ENCODE data around the gene FAM174C.

FAM174C gene

DNA sequence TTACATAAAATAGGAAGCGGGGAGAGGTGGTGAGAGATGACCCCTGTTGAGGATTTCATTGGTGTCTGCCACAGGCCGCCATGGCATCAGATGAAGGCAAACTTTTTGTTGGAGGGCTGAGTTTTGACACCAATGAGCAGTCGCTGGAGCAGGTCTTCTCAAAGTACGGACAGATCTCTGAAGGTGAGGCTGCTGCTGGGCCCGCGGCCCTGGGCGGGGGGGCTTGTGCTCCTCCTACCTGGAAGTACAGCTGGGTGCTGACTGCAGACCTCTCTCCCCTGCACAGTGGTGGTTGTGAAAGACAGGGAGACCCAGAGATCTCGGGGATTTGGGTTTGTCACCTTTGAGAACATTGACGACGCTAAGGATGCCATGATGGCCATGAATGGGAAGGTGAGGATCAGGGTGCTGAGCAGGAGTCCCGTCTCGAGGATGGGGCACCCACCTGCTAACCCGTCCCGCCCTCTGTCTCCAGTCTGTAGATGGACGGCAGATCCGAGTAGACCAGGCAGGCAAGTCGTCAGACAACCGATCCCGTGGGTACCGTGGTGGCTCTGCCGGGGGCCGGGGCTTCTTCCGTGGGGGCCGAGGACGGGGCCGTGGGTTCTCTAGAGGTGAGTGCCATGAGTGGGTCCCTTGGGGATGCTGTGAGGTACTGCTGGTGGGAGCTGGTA, 4.3 kb upstream of the FAM174C start:
- no peak for DNase-seq (ENCODE audit: low spot score)
- TF ChIP-seq, protein P1, sequence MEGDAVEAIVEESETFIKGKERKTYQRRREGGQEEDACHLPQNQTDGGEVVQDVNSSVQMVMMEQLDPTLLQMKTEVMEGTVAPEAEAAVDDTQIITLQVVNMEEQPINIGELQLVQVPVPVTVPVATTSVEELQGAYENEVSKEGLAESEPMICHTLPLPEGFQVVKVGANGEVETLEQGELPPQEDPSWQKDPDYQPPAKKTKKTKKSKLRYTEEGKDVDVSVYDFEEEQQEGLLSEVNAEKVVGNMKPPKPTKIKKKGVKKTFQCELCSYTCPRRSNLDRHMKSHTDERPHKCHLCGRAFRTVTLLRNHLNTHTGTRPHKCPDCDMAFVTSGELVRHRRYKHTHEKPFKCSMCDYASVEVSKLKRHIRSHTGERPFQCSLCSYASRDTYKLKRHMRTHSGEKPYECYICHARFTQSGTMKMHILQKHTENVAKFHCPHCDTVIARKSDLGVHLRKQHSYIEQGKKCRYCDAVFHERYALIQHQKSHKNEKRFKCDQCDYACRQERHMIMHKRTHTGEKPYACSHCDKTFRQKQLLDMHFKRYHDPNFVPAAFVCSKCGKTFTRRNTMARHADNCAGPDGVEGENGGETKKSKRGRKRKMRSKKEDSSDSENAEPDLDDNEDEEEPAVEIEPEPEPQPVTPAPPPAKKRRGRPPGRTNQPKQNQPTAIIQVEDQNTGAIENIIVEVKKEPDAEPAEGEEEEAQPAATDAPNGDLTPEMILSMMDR (IDR thresholded peaks at IDR 0.05; ENCODE audit: borderline replicate concordance, control extremely low read depth, extremely low read depth, insufficient read depth, missing control alignments) = no peak
- in situ Hi-C loops (cut with MboI; ENCODE audit: low sequenced_read_pairs, unreplicated experiment) = no loop called here

DNA sequence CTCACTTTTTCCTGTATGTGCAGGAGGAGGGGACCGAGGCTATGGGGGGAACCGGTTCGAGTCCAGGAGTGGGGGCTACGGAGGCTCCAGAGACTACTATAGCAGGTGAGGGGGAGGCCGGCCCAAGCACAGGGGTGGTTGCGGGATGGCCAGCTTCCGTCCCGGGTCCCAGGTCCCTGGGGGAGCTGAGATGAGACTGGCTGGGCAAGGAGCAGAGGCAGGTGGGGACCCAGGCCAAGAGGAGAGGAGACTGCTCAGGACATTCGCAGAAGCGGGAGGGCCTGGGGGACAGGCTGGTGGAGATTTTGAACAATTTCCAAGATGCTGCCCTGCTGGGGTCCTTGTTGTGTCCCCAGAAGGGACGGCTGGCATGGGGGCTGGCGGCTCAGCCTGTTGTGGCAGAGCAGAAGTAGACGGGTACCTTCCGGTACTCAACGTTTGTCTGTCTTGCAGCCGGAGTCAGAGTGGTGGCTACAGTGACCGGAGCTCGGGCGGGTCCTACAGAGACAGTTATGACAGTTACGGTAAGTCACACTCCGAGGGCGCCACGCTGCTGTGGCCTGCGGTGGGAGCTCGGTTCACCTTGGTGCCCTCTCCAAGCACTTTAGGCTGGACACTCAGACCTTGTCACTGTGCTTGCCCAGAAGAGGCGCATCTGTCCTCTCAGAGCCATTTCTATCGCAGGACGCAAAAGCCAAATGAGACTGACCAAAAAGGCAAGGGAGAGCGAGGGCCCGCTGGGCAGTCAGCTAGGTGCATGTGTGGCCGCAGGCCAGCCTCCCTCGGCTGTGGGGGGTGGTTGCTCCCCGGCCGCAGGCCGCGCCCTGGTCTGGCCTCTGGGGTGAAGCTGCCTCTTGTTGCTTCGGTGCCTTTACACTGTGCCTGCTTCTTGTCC, 3.6 kb upstream of the FAM174C start:
- in situ Hi-C loops (cut with MboI; ENCODE audit: low sequenced_read_pairs, unreplicated experiment) = no loop called here
- TF ChIP-seq, protein P1 (IDR thresholded peaks at IDR 0.05; ENCODE audit: borderline replicate concordance, control extremely low read depth, extremely low read depth, insufficient read depth, missing control alignments) = no peak
- DNase-seq (ENCODE audit: low spot score) = no peak

DNA sequence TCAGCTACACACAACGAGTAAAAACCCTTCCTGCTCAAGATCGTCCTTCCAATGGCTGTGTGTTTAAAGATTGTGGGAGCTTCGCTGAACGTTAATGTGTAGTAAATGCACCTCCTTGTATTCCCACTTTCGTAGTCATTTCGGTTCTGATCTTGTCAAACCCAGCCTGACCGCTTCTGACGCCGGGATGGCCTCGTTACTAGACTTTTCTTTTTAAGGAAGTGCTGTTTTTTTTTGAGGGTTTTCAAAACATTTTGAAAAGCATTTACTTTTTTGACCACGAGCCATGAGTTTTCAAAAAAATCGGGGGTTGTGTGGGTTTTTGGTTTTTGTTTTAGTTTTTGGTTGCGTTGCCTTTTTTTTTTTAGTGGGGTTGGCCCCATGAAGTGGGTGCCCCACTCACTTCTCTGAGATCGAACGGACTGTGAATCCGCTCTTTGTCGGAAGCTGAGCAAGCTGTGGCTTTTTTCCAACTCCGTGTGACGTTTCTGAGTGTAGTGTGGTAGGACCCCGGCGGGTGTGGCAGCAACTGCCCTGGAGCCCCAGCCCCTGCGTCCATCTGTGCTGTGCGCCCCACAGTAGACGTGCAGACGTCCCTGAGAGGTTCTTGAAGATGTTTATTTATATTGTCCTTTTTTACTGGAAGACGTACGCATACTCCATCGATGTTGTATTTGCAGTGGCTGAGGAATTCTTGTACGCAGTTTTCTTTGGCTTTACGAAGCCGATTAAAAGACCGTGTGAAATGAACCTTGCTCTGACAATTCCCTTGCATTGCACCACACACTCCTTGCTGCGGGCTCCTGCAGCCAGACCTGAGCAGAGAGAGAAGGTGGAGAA, 2.7 kb upstream of the FAM174C start:
- TF ChIP-seq, protein P1 (IDR thresholded peaks at IDR 0.05; ENCODE audit: borderline replicate concordance, control extremely low read depth, extremely low read depth, insufficient read depth, missing control alignments) = no peak
- no peak for DNase-seq (ENCODE audit: low spot score)

DNA sequence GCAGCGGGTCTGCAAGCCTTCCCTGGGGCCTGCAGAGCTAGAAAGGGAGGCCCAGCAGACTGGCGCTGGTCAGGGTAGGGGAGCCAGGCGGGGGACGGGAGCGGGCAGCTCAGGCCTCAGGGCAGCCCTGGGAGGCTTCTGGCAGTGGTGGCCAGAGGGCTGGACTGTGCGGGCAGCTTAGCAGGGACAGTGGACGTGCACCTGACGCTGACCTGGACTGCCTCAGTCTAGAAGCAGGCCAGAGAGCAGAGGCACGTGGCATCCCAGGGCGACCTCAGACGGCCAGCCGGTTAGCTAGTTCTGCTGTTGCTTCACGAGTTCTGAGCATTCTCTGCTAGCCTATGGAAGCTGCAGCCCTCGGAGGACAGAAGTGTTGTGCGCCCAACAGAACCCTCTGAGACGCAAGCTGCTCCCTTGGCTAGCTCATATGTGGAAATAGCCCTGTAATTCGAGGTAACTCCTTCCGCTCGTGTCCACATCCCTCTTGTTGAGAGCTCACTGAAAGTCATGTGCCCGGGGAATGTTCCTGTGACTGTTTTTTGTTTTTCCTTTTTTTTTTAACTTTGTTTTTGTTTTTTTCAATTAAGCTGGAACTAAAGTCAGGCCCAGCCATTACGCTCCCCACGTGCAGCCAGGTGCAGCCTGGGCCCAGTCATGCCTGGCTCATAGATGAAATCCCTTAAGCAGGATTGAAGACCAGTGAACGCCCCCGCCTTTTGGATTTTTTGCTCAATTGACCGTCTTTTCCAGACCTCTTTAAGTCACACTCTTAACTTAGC, 1.9 kb upstream of the FAM174C start:
- TF ChIP-seq, protein P1 (IDR thresholded peaks at IDR 0.05; ENCODE audit: borderline replicate concordance, control extremely low read depth, extremely low read depth, insufficient read depth, missing control alignments) = no peak
- in situ Hi-C loops (cut with MboI; ENCODE audit: low sequenced_read_pairs, unreplicated experiment) = no loop called here
- no peak for DNase-seq (ENCODE audit: low spot score)

More for the DNA sequence above, 2.7 kb upstream of the FAM174C start:
- in situ Hi-C loops (cut with MboI; ENCODE audit: low sequenced_read_pairs, unreplicated experiment) = no loop called here

DNA sequence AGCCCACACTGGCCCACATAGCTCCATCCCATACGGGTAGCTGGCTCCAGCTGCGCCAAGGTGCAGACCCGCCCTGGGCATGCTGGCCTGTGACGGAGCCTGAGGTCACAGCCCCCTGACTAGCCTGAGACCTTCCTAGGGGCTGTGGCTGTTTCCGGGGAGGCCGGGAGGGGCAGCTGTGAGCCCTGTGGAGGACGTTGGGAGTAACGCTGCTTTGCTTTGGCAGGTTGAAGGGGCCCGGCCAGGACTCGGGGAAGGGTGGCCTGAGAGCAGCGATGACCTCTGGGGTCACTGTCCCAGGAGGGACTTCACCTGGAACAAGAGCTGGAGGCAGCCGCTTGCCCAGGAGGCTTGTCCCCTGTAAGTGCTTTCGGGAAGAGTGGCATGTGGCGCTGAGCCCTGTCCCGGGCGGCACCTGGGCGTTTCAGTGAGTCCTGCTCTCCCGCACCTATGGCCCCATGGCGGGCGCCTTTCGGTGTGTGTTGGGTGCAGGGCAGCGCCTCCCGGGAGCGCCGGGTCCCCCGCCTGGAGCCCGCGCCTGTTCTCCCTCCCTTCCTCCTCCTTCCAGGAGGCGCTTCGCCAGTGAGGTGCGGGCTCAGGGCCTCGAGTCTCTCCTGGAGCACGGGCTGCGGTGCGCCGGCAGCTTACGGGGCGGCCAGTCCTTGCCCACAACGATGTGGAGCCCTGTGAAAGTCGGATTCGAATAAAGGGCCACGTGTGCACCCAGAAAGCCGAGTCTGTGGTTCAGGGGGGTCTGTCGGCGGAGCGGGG, 1.1 kb upstream of the FAM174C start:
- TF ChIP-seq, protein P1 (IDR thresholded peaks at IDR 0.05; ENCODE audit: borderline replicate concordance, control extremely low read depth, extremely low read depth, insufficient read depth, missing control alignments) = no peak
- in situ Hi-C loops (cut with MboI; ENCODE audit: low sequenced_read_pairs, unreplicated experiment) = no loop called here
- DNase-seq (ENCODE audit: low spot score) = no peak
